CD4-positive, alpha-beta T cell treated with Interleukin-21 for 1 hour (primary cell): Measurements from ENCODE around the gene HPDL.
"Not testable (repeated sequence)": the region's sequence is repeated elsewhere in the genome, so short reads cannot be mapped to it uniquely, and the experiment has no call there.

Experiments
- DNase-seq: peaks from one replicate; pipeline ENCODE4 v3.0.0-alpha.2; 2020

Gene HPDL

GRCh38 chr1:45326627-45327623 lies at the start of gene HPDL:
Gene HPDL (plus strand): TSS chr1:45326895. CDS start chr1:45327149, 254 bp downstream.
- DNase-seq: peak; percentile 59

- DNase-seq: no peak
Observed at GRCh38 chr1:45282351-45282750, 44.3 kb upstream of the HPDL start.

GRCh38 chr1:45284858-45285257 lies 41.8 kb upstream of the HPDL start:
- not testable (repeated sequence) for DNase-seq

GRCh38 chr1:45286521-45286920 lies 40.2 kb upstream of the HPDL start:
- not testable (repeated sequence) for DNase-seq

GRCh38 chr1:45291002-45291401 lies 35.7 kb upstream of the HPDL start:
- not testable (repeated sequence) for DNase-seq

GRCh38 chr1:45291716-45292115 lies 35.0 kb upstream of the HPDL start:
- no peak for DNase-seq

- no peak for DNase-seq
Observed at GRCh38 chr1:45297666-45298356, 28.9 kb upstream of the HPDL start.

GRCh38 chr1:45299296-45299695 lies 27.4 kb upstream of the HPDL start:
- DNase-seq: no peak

GRCh38 chr1:45299981-45300668 lies 26.6 kb upstream of the HPDL start:
- peak; percentile 75 for DNase-seq

GRCh38 chr1:45300669-45300997 lies 26.1 kb upstream of the HPDL start:
- DNase-seq: no peak

GRCh38 chr1:45302505-45303150 lies 24.1 kb upstream of the HPDL start:
- no peak for DNase-seq

GRCh38 chr1:45303520-45304310 lies 23.0 kb upstream of the HPDL start:
- peak; percentile 98 for DNase-seq

- no peak for DNase-seq
Observed at GRCh38 chr1:45304311-45305081, 22.2 kb upstream of the HPDL start.

- DNase-seq: no peak
Observed at GRCh38 chr1:45305231-45305630, 21.5 kb upstream of the HPDL start.

GRCh38 chr1:45306319-45306718 lies 20.4 kb upstream of the HPDL start:
- DNase-seq: no peak

- DNase-seq: no peak
Observed at GRCh38 chr1:45306905-45307304, 19.8 kb upstream of the HPDL start.

- DNase-seq: no peak
Observed at GRCh38 chr1:45314266-45314665, 12.4 kb upstream of the HPDL start.

- no peak for DNase-seq
Observed at GRCh38 chr1:45317166-45317565, 9.5 kb upstream of the HPDL start.

- no peak for DNase-seq
Observed at GRCh38 chr1:45319761-45320160, 6.9 kb upstream of the HPDL start.

- DNase-seq: no peak
Observed at GRCh38 chr1:45321444-45321843, 5.3 kb upstream of the HPDL start.

GRCh38 chr1:45322486-45323040 lies 4.1 kb upstream of the HPDL start:
- no peak for DNase-seq
